ENCODE measurements around the gene HNRNPK. TPM values are rescaled to one million over a fixed set of nuclear protein-coding genes. Genes with fewer than 3 reads are reported as not detected.

HNRNPK gene
- total and polyA plus RNA-seq, 10 of the 15 experiments (the other 5 are each of a cell fraction or from before 2014, with no cell fraction given), result 235 to 970 (median 652) TPM

GRCh38 chr9:83934569-83935275 is 45.3 kb downstream of the HNRNPK start:
- BruUV-seq (replicated peaks), result no TSS peak

More at GRCh38 chr9:83934569-83935275, 45.3 kb downstream of the HNRNPK start:
- no peaks in the 10 kb centered on the region for H4K20me1 ChIP-seq (ENCODE audit: control insufficient read depth, insufficient read depth)
- no peak overlapping the region for H2AFZ ChIP-seq (ENCODE audit: control insufficient read depth, low read depth, low read length)
- DNase-seq (ENCODE audit: low read depth, low spot score), result no peak
- H3K79me2 ChIP-seq (ENCODE audit: control insufficient read depth, insufficient read depth, low read length), result no peaks in the 10 kb centered on the region
- RAD21 ChIA-PET (ENCODE audit: unreplicated experiment), result interaction anchor here (0.6 to 1.1 kb wide), 5 partner anchors 326 to 465 kb away, joined by 3 to 5 read pairs (median 3); no protein-coding TSS in a partner anchor
- H3K9me3 ChIP-seq (replicated peaks; ENCODE audit: control insufficient read depth, insufficient read depth, low read length), result no peaks in the 10 kb centered on the region
- H3K27ac ChIP-seq (ENCODE audit: control insufficient read depth, insufficient read depth), result no peak overlapping the region
- ATAC-seq, result no peak
- in situ Hi-C loops (cut with MboI), result loop anchor here (5.0 kb wide), 3 partner anchors 238 to 383 kb away; no protein-coding TSS in a partner anchor
- no peak overlapping the region for H3K9ac ChIP-seq (ENCODE audit: control insufficient read depth, insufficient read depth, low read length)
- no peak for FAIRE-seq
- CTCF ChIA-PET, result interaction anchor here (0.6 to 4.0 kb wide), 6 partner anchors 10 to 378 kb away, joined by 3 to 40 read pairs (median 5); no protein-coding TSS in a partner anchor
- H3K4me2 ChIP-seq (ENCODE audit: control insufficient read depth, insufficient read depth), result no peak overlapping the region
- intact Hi-C loops (cut with micrococcal nuclease; ENCODE audit: unreplicated experiment), result no loop called here
- POLR2A ChIA-PET, result interaction anchor here (0.6 kb wide), 1 partner anchor 59 kb away, joined by 3 read pairs; no protein-coding TSS in a partner anchor
- no peaks in the 10 kb centered on the region for H3K4me1 ChIP-seq (ENCODE audit: control insufficient read depth, insufficient read depth, low read length)
- SMC1A ChIA-PET (ENCODE audit: uncharacterized antibody, unreplicated experiment), result interaction anchor here (0.9 to 1.3 kb wide), 3 partner anchors 13 to 326 kb away, joined by 3 to 4 read pairs (median 4); partner anchors contain the start of gene KIF27
- no peak overlapping the region for H3K4me3 ChIP-seq
- no peaks in the 10 kb centered on the region for H3K27me3 ChIP-seq (replicated peaks in 1 of 2; ENCODE audit: control insufficient read depth in 2 of 2, insufficient read depth in 2 of 2, low read length in 1 of 2)
- WGBS (ENCODE audit: insufficient coverage, insufficient replicate concordance, low lambda C conversion rate, missing lambda C conversion rate), result 95% methylated on average over 4 of the region's 5 CpGs
- peaks cover 0 to 3% of the 10 kb centered on the region in 2 experiments; a peak in 1 of 4 replicates for H3K36me3 ChIP-seq (ENCODE audit: control insufficient read depth in 2 of 2, insufficient read depth in 2 of 2, low read length in 1 of 2)
- TF ChIP-seq BCL11A (IDR thresholded peaks at IDR 0.05; ENCODE audit: low read depth, low read length) (no peak), IRF5 (IDR thresholded peaks at IDR 0.05; ENCODE audit: borderline replicate concordance) (no peak), TBL1XR1 (IDR thresholded peaks at IDR 0.05; ENCODE audit: low read depth, low read length) (no peak), ASH2L (IDR thresholded peaks at IDR 0.05; ENCODE audit: borderline replicate concordance, low read depth) (no peak), HCFC1 (IDR thresholded peaks at IDR 0.05; ENCODE audit: low read length) (no peak), SUZ12 (IDR thresholded peaks at IDR 0.05; ENCODE audit: unreplicated experiment) (no peak), JUNB (IDR thresholded peaks at IDR 0.05) (no peak), SMARCA5 (IDR thresholded peaks at IDR 0.05) (no peak), FOXM1 (IDR thresholded peaks at IDR 0.05; ENCODE audit: low read depth, low read length) (no peak), SPI1 (IDR thresholded peaks at IDR 0.05; ENCODE audit: borderline replicate concordance, insufficient read depth, low read depth, low read length) (no peak), CTCF (IDR thresholded peaks at IDR 0.05 in 2 of 3, conservative IDR thresholded peaks at IDR 0.05 in 1 of 3; ENCODE audit: control insufficient read depth in 2 of 3, extremely low read depth in 1 of 3, insufficient read depth in 1 of 3, low read depth in 3 of 3, low read length in 3 of 3) (no peak), TCF7 (IDR thresholded peaks at IDR 0.05; ENCODE audit: borderline replicate concordance) (no peak), ZZZ3 (IDR thresholded peaks at IDR 0.05; ENCODE audit: control insufficient read depth, insufficient read length, low read depth) (no peak), PAX8 (IDR thresholded peaks at IDR 0.05) (no peak), ATF2 (IDR thresholded peaks at IDR 0.05; ENCODE audit: low read length) (no peak), ETV6 (conservative IDR thresholded peaks at IDR 0.05 in 1 of 2, IDR thresholded peaks at IDR 0.05 in 1 of 2; ENCODE audit: borderline replicate concordance in 1 of 2, low read depth in 1 of 2) (no peak), NFIC (IDR thresholded peaks at IDR 0.05; ENCODE audit: low read depth, low read length) (no peak), ZNF24 (IDR thresholded peaks at IDR 0.05) (no peak), HDAC6 (IDR thresholded peaks at IDR 0.05; ENCODE audit: unreplicated experiment) (no peak)
